ENCODE measurements around the gene RBM38. TPM values are rescaled to one million over a fixed set of nuclear protein-coding genes. Genes with fewer than 3 reads are reported as not detected.

The RBM38 gene
- total and polyA plus RNA-seq, 3 donors from 2014 or later: 69.6 to 114 (median 108) TPM

DNA sequence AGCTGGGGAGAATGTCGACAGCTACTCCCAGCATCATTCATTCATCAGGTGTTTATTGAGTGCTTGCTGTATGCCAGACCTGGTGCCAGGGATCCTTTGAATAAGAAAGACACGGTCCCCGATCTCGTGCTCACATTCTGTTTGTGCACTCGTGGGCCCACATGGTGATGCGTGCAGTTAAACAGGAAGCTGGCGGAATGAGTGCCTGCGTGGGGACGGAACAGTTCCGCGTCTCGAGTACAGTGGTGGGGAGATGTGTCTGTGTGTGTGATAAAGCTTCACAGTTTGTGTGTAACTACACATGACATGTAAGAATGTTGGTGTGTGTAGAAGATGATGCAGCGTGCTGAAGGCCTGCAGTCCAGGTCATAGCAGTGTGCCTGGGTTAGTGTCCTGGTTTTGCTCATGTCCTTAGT, 6.5 kb downstream of the RBM38 start:
- intact Hi-C loops (cut with DNase I; ENCODE audit: low total_unique reads): loop anchor here (10.0 kb wide), 1 partner anchor 47 kb away; no protein-coding TSS in a partner anchor
- WGBS, 2 donors: 45 to 57% methylated on average over 13 of the region's 13 CpGs
- H3K27ac ChIP-seq: peak overlapping the region; percentile 12 to 51

DNA sequence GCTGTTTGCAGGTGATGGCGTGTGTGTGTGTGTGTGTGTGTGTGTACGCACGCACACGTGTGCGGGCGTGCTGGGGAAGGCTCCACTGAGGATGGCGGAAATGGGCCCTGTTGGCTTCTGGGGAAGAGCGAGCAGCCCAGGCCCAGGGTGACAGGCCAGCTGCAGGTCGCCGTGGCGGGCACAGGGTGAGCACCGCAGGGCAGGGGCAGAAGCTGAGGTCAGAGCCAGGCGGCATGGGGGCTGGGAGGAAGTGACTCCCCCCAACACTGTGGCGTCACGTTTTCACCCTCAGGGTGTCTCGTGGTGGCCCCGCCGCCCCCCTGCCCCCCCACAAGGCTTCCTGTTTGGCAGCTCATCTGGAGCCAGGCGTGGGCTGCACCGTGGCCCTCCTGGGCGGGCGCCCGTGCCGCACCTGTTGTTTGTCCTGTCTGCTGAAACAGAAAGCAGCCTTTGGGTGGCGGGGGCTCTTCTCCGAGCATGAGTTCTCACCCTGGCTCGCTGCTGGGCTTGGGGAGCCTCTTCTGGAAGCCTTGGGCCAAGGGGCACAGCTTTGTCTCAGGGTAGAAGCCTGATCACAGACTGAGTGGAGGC, 7.1 kb downstream of the RBM38 start:
- Histone ChIP-seq H3K27ac (peak overlapping the region; percentile 37 to 56), H3K36me3 (ENCODE audit: low read depth, missing control alignments) (no peaks in the 10 kb centered on the region)

More for the DNA sequence above, 6.5 kb downstream of the RBM38 start:
- Histone ChIP-seq H3K4me3 (no peak overlapping the region), H3K27me3 (no peaks in the 10 kb centered on the region), H3K4me1 (peaks cover 76% of the 10 kb centered on the region), H3K36me3 (ENCODE audit: low read depth, missing control alignments) (no peaks in the 10 kb centered on the region), H3K9me3 (no peaks in the 10 kb centered on the region)
- no peak for DNase-seq
- TF ChIP-seq, protein P1, sequence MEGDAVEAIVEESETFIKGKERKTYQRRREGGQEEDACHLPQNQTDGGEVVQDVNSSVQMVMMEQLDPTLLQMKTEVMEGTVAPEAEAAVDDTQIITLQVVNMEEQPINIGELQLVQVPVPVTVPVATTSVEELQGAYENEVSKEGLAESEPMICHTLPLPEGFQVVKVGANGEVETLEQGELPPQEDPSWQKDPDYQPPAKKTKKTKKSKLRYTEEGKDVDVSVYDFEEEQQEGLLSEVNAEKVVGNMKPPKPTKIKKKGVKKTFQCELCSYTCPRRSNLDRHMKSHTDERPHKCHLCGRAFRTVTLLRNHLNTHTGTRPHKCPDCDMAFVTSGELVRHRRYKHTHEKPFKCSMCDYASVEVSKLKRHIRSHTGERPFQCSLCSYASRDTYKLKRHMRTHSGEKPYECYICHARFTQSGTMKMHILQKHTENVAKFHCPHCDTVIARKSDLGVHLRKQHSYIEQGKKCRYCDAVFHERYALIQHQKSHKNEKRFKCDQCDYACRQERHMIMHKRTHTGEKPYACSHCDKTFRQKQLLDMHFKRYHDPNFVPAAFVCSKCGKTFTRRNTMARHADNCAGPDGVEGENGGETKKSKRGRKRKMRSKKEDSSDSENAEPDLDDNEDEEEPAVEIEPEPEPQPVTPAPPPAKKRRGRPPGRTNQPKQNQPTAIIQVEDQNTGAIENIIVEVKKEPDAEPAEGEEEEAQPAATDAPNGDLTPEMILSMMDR (IDR thresholded peaks at IDR 0.05): no peak
- TF ChIP-seq POLR2A (IDR thresholded peaks at IDR 0.05): no peak

DNA sequence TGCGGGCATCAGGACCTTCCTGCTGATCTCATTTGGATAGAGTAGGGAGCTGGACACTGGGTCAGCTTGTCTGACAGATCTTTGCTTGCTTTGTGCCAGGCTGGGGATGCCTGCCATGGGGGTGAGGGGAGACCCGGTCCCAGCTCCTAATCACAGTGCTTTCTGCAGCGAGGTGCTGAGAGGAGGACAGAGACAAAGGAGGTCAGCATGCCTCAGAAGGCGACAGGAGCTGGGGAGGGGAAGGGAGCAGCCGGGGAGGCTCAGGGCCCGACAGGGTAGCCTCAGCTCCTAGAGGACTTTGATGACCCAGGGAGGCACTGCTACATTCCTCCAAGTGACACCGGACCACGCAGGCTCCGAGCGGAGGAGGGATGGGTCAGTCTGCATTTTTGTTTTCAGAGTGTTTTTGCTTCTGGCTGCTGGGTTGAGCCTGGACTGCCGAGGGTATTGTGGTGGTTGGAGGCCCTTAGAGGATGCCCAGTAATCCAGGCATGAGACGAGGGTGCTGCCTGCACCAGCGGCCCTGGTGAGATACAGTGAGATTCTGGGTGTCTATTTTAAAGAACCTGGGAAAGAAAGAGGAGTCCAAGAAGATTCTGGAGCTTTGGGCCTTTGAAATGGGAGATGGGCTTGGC, 7.8 kb downstream of the RBM38 start:
- no peaks in the 10 kb centered on the region for H3K9me3 ChIP-seq
- peaks cover 66% of the 10 kb centered on the region for H3K4me1 ChIP-seq
- H3K4me3 ChIP-seq: no peak overlapping the region
- no peaks in the 10 kb centered on the region for H3K27me3 ChIP-seq
- H3K36me3 ChIP-seq (ENCODE audit: low read depth, missing control alignments): no peaks in the 10 kb centered on the region
- intact Hi-C loops (cut with DNase I; ENCODE audit: low total_unique reads): loop anchor here (10.0 kb wide), 1 partner anchor 46 kb away; no protein-coding TSS in a partner anchor
- no peak for DNase-seq
- H3K27ac ChIP-seq: peak overlapping the region; percentile 37 to 56
- no peak for TF ChIP-seq POLR2A (IDR thresholded peaks at IDR 0.05)
- 49 to 65% methylated on average over 13 of the region's 13 CpGs for WGBS, 2 donors

More for the DNA sequence above, 7.1 kb downstream of the RBM38 start:
- Histone ChIP-seq H3K4me1 (peaks cover 70% of the 10 kb centered on the region), H3K4me3 (no peak overlapping the region), H3K9me3 (no peaks in the 10 kb centered on the region), H3K27me3 (no peaks in the 10 kb centered on the region)
- TF ChIP-seq POLR2A (IDR thresholded peaks at IDR 0.05): no peak
- TF ChIP-seq, protein P1 (IDR thresholded peaks at IDR 0.05): no peak
- 37 to 70% methylated on average over 8 to 25 of the region's 27 CpGs for WGBS, 2 donors
- intact Hi-C loops (cut with DNase I; ENCODE audit: low total_unique reads): loop anchor here (10.0 kb wide), 1 partner anchor 46 kb away; no protein-coding TSS in a partner anchor
- DNase-seq: peak; percentile 56

DNA sequence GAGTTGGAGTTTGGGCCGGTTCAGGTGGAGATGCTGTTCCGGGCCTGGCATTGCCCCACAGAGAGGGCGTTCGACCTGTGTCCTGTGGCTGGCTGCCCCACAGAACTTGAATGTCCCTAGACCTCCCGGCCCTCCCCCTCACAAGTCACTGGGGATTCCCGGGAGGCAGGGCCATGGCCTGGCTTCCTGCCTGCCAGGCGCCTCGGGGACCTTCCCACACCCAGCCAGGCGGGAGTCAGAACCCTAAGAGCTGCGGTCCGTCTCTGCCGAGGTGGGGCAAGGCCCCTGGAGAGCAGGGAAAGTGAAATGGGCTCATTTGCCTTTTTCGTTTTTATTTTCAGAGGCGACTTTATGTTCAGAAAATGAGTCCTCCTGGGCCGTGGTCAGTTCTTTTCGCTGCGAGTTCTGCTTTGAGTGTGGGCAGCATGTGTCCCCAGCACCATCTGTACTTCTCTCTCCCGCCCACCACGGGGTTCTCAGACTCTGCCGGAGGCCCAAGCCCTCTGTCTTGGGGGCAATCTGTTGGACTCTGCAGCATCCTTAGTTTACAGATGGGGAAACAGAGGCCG, 8.5 kb downstream of the RBM38 start:
- Histone ChIP-seq H3K4me3 (no peak overlapping the region), H3K27ac (peak overlapping the region; percentile 2 to 56), H3K27me3 (no peaks in the 10 kb centered on the region), H3K4me1 (peaks cover 63% of the 10 kb centered on the region), H3K9me3 (no peaks in the 10 kb centered on the region), H3K36me3 (ENCODE audit: low read depth, missing control alignments) (no peaks in the 10 kb centered on the region)
- TF ChIP-seq, protein P1 (IDR thresholded peaks at IDR 0.05): no peak
- no peak for TF ChIP-seq POLR2A (IDR thresholded peaks at IDR 0.05)
- intact Hi-C loops (cut with DNase I; ENCODE audit: low total_unique reads): loop anchor here (10.0 kb wide), 1 partner anchor 45 kb away; no protein-coding TSS in a partner anchor
- 34 to 51% methylated on average over 20 to 21 of the region's 21 CpGs for WGBS, 2 donors
- DNase-seq: peak; percentile 59

DNA sequence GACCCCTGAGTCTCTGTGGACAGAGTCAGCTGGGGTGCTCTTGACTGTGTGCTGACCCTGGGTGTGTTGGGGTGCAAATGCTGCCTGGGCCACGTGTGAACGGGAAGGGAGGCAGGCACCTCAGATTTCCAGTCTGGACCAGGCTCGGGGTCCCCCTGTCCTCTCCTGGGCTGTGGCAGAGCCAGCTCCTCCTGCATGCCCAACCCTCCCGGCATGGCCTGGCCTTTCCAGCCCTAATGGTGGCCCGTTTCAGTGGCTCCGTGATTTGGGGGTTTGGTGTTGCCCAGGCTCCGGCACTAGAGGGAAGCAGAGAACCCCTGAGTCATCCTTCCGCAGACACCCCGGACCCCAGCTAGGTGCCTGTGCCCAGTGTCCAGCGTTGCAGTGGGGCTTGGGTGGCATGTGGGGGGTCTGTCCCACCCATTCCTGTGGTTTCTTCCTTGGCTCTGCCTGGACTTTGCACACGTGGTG, 9.1 kb downstream of the RBM38 start:
- no peak for DNase-seq
- no peaks in the 10 kb centered on the region for H3K27me3 ChIP-seq
- H3K36me3 ChIP-seq (ENCODE audit: low read depth, missing control alignments): no peaks in the 10 kb centered on the region
- WGBS, 2 donors: 58 to 76% methylated on average over 5 to 11 of the region's 11 CpGs
- H3K27ac ChIP-seq: peak overlapping the region in 1 of 2 donors; percentile 2
- H3K4me3 ChIP-seq: no peak overlapping the region
- intact Hi-C loops (cut with DNase I; ENCODE audit: low total_unique reads): no loop called here
- no peaks in the 10 kb centered on the region for H3K9me3 ChIP-seq
- TF ChIP-seq, protein P1 (IDR thresholded peaks at IDR 0.05): no peak
- TF ChIP-seq POLR2A (IDR thresholded peaks at IDR 0.05): no peak
- peaks cover 57% of the 10 kb centered on the region for H3K4me1 ChIP-seq

Data from testis (tissue), 3 donors.